ENCODE data around the gene TEX22. TPM values are rescaled to one million over a fixed set of nuclear protein-coding genes. Genes with fewer than 3 reads are reported as not detected.

The TEX22 gene
- total RNA-seq, 1 donor = under 0.01 TPM

- DNase-seq (ENCODE audit: low read depth) = no peak
- TF ChIP-seq, protein P1, sequence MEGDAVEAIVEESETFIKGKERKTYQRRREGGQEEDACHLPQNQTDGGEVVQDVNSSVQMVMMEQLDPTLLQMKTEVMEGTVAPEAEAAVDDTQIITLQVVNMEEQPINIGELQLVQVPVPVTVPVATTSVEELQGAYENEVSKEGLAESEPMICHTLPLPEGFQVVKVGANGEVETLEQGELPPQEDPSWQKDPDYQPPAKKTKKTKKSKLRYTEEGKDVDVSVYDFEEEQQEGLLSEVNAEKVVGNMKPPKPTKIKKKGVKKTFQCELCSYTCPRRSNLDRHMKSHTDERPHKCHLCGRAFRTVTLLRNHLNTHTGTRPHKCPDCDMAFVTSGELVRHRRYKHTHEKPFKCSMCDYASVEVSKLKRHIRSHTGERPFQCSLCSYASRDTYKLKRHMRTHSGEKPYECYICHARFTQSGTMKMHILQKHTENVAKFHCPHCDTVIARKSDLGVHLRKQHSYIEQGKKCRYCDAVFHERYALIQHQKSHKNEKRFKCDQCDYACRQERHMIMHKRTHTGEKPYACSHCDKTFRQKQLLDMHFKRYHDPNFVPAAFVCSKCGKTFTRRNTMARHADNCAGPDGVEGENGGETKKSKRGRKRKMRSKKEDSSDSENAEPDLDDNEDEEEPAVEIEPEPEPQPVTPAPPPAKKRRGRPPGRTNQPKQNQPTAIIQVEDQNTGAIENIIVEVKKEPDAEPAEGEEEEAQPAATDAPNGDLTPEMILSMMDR (IDR thresholded peaks at IDR 0.05; ENCODE audit: insufficient read depth, low read depth, low read length) = no peak
- H3K4me3 ChIP-seq (ENCODE audit: low read depth, low read length) = no peak overlapping the region
These were observed 52.8 kb downstream of the TEX22 start for GRCh38 chr14:105450864-105451720.

DNA sequence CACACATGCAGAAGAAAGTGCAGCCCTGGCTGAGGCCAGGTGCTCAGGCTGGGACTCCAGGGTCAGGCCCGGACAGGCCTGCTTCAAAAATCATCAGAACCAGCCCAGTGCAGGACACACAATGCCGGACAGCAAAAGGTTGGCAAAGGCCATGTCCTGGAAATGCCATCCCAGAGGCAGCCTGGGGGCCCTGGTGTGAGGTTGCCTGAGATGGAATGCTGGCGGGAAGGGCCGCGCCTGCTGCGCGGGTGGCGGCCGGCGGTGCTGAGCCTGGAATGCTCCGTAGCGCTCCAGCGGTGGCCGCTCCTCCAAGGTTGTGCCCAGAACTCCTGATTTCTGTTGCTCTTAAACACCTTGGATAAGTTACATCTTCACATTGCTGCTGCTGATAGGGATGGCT lies 54.6 kb downstream of the TEX22 start:
- H3K4me3 ChIP-seq (ENCODE audit: low read depth, low read length) = no peak overlapping the region
- TF ChIP-seq, protein P1 (IDR thresholded peaks at IDR 0.05; ENCODE audit: insufficient read depth, low read depth, low read length) = no peak
- no peak for DNase-seq (ENCODE audit: low read depth)

- TF ChIP-seq, protein P1 (IDR thresholded peaks at IDR 0.05; ENCODE audit: insufficient read depth, low read depth, low read length) = no peak
- H3K4me3 ChIP-seq (ENCODE audit: low read depth, low read length) = no peak overlapping the region
- DNase-seq (ENCODE audit: low read depth) = no peak
These were observed 55.5 kb downstream of the TEX22 start for GRCh38 chr14:105453847-105454246.

GRCh38 chr14:105455086-105455640 lies 56.8 kb downstream of the TEX22 start:
- no peak for DNase-seq (ENCODE audit: low read depth)
- TF ChIP-seq, protein P1 (IDR thresholded peaks at IDR 0.05; ENCODE audit: insufficient read depth, low read depth, low read length) = no peak
- no peak overlapping the region for H3K4me3 ChIP-seq (ENCODE audit: low read depth, low read length)

DNA sequence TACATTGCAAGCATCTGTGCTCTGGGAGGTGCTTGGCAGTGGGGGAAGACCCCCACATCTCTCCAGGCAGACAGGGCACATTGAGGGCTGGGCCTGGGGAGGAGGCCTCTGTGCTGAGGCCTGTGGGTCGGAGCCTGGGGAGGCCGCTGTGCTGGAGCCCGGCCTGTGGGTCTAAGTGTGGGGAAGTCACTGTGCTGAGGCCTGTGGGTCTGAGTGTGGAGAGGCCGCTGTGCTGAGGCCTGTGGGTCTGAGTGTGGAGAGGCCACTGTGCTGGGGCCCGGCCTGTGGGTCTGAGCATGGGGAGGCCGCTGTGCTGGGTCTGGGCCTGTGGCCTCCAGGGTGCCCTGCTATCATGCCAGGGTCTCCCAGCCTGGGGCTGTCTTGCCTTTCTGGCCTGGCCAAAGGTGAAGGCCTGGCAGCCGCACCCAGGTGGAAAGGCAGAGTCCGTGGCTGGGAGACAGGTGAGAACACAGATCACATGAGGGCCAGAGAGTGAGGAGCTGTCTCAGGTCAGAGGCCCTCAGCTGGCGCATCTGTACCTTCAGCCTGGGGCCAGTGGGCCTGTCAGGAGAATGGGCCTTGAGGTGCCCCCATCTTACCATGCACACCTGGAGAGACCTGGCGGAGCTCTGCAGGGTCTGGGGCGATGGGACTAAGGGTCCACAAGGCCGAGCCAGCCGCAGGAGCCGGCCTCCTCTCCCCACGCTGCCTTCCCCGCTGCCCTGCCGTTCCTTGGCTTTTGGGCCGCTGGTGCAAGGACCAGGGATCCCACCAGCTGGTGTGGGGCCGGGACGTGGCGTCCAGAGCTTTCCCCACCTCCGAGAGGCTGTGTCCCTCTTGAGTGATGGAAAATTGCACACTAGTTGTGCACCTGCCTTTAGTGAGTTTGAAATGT lies 57.7 kb downstream of the TEX22 start:
- H3K4me3 ChIP-seq (ENCODE audit: low read depth, low read length) = no peak overlapping the region
- DNase-seq (ENCODE audit: low read depth) = no peak
- TF ChIP-seq, protein P1 (IDR thresholded peaks at IDR 0.05; ENCODE audit: insufficient read depth, low read depth, low read length) = no peak

DNA sequence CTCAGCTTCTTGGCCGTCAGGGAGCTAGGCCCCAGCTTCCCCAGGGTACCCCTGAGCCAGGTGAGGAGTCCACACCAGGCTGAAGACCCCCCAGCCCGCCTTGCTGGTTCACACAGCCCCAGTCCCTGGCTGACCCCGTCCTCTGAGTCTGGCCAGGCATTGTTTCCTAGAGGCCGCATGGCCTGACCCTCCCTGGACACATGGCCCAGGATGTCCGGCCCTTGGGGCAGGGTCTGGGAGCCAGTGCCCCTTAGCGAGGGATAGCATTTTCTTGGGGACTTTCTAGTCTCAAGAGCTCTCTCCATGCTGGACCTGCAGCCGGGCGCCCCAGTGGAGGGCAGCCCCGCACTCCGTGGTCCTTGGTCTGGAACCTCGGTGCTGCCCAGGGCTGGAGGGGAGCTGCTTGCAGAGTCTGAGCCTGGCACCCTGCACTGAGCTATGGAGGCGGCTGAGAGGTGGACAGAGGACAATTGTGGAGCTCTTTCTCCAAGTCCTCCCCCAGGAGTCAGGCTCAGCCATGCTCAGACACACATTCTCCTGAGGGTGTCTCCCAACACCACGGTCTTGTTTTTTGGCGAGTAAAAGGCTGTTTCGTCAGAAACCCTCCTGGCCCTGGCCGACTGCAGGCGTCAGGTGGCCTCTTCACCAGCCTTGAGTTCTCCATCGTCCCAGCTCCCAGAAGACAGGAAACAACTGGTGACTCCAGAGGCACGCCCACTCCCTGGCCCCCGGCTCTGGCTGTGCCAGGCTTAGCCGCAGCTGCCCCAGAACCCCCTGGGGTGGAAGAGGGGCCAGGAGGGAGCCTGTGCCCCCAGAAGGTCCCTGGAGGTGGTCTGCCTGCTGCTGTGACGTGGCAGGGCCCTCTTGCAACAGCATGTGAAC lies 58.6 kb downstream of the TEX22 start:
- TF ChIP-seq, protein P1 (IDR thresholded peaks at IDR 0.05; ENCODE audit: insufficient read depth, low read depth, low read length) = no peak
- no peak for DNase-seq (ENCODE audit: low read depth)
- H3K4me3 ChIP-seq (ENCODE audit: low read depth, low read length) = no peak overlapping the region
